B cell (primary cell): ENCODE data around the gene HPGD. TPM values are rescaled to one million over a fixed set of nuclear protein-coding genes. Genes with fewer than 3 reads are reported as not detected.

Experiments used
- ATAC-seq: fragments of 200-7000 bp; cut with Tn5 transposase; one replicate; pipeline ENCODE4 v1.10.0; 2021; ENCODE audit warnings: low read depth, mild to moderate bottlenecking, moderate number of reproducible peaks, moderate library complexity
- CTCF ChIA-PET: fragments of 350-600 bp; sonication (Branson Sonifier 250); formaldehyde crosslinking; loops from one replicate; lab custom pipeline; 2021; ENCODE audit warnings: antibody characterized with exemption, inconsistent platforms; lab: Charles Lee
- POLR2A ChIA-PET: fragments of 350-600 bp; sonication (Branson Sonifier 250); formaldehyde crosslinking; loops from one replicate; lab custom pipeline; 2021; ENCODE audit warnings: antibody characterized with exemption; lab: Charles Lee
- DNase-seq: peaks from one replicate; pipeline ENCODE4 v3.0.0; 2013
- H2AFZ ChIP-seq: 2 replicates; pipeline ENCODE4 v1.6.1; 2012; ENCODE audit warnings: mild to moderate bottlenecking, low read depth, low read length; ENCODE audit not compliant: insufficient read depth, poor library complexity, severe bottlenecking
- H3K27ac ChIP-seq, 2 donors: 1 replicate in 1 of 2; 2 replicates in 1 of 2; pipeline ENCODE4 v1.5.1; 2012 to 2013; ENCODE audit warnings: low read length in 2 of 2, mild to moderate bottlenecking in 2 of 2, moderate library complexity in 1 of 2
- H3K27me3 ChIP-seq, 4 experiments: fragments of 200-600 bp in 1 of 4; sonication (generic) in 1 of 4; replicated peaks in 1 of 4; 1 replicate in 2 of 4; 2 replicates in 2 of 4; pipeline versions ENCODE4 v1.6.1 to v1.7.0; 2013 to 2016; ENCODE audit warnings: low read length in 3 of 4, mild to moderate bottlenecking in 2 of 4, mixed read lengths in 1 of 4, moderate library complexity in 1 of 4; ENCODE audit not compliant: insufficient read depth in 4 of 4, control insufficient read depth in 3 of 4; ENCODE audit errors: control extremely low read depth in 1 of 4
- H3K36me3 ChIP-seq, 2 experiments: replicated peaks in 1 of 2; 1 replicate in 1 of 2; 2 replicates in 1 of 2; pipeline versions ENCODE4 v1.6.1 to v1.7.1; 2013; ENCODE audit warnings: low read length in 1 of 2; ENCODE audit not compliant: insufficient read depth in 2 of 2, control insufficient read depth in 1 of 2; ENCODE audit errors: control extremely low read depth in 1 of 2, extremely low read depth in 1 of 2
- H3K4me1 ChIP-seq, 2 donors: fragments of 200-600 bp in 1 of 2; sonication (generic) in 1 of 2; 1 replicate in 1 of 2; 2 replicates in 1 of 2; pipeline versions ENCODE4 v1.5.1 to v1.6.1; 2013 to 2017; ENCODE audit warnings: low read length in 2 of 2; ENCODE audit not compliant: control insufficient read depth in 2 of 2, insufficient read depth in 2 of 2
- H3K4me2 ChIP-seq: replicated peaks from 2 replicates; pipeline ENCODE3; 2012; ENCODE audit warnings: mild to moderate bottlenecking, low read depth, low read length; ENCODE audit not compliant: poor library complexity, severe bottlenecking
- H3K4me3 ChIP-seq, 5 experiments: fragments of 200-600 bp in 1 of 5; sonication (generic) in 1 of 5; 1 replicate in 3 of 5; 2 replicates in 2 of 5; pipeline versions ENCODE4 v1.5.1 to v1.7.0; 2011 to 2016; ENCODE audit warnings: low read length in 4 of 5, mild to moderate bottlenecking in 4 of 5, low read depth in 2 of 5, control low read depth in 1 of 5, moderate library complexity in 1 of 5; ENCODE audit not compliant: insufficient read depth in 1 of 5; ENCODE audit errors: control extremely low read depth in 1 of 5, extremely low read depth in 1 of 5
- H3K79me2 ChIP-seq: fragments of 200-600 bp; sonication (generic); one replicate; pipeline ENCODE4 v1.6.0; 2016; ENCODE audit warnings: low read length; ENCODE audit not compliant: control insufficient read depth, insufficient read depth
- H3K9ac ChIP-seq: fragments of 200-600 bp; sonication (generic); 2 replicates; pipeline ENCODE4 v1.6.1; 2017; ENCODE audit warnings: mild to moderate bottlenecking, low read length, moderate library complexity
- H3K9me3 ChIP-seq, 3 donors: one replicate each; pipeline versions ENCODE4 v1.6.1 to v1.7.1; 2013; ENCODE audit warnings: low read length in 2 of 3; ENCODE audit not compliant: control insufficient read depth in 2 of 3, insufficient read depth in 1 of 3; ENCODE audit errors: control extremely low read depth in 1 of 3
- H4K20me1 ChIP-seq: 2 replicates; pipeline ENCODE4 v1.6.0; 2012; ENCODE audit warnings: mild to moderate bottlenecking, low read length; ENCODE audit not compliant: insufficient read depth, control insufficient read depth, poor library complexity, severe bottlenecking
- H3K27ac Mint-ChIP-seq: one replicate; pipeline ENCODE4 v1.8.0; 2021; ENCODE audit warnings: mixed read lengths
- H3K27me3 Mint-ChIP-seq: one replicate; pipeline ENCODE4 v1.8.0; 2021; ENCODE audit warnings: mixed read lengths
- H3K4me1 Mint-ChIP-seq: one replicate; pipeline ENCODE4 v1.8.0; 2021; ENCODE audit warnings: mixed read lengths
- H3K4me3 Mint-ChIP-seq: one replicate; pipeline ENCODE4 v1.8.0; 2021; ENCODE audit warnings: mixed read lengths
- H3K9me3 Mint-ChIP-seq: one replicate; pipeline ENCODE4 v1.8.0; 2022; ENCODE audit warnings: mixed read lengths; ENCODE audit not compliant: insufficient read depth
- CTCF ChIP-seq: fragments of 200-600 bp; IDR thresholded peaks from one replicate; pipeline ENCODE4 v1.8.0; 2022; ENCODE audit warnings: antibody characterized with exemption, mild to moderate bottlenecking
- EZH2 ChIP-seq: IDR thresholded peaks from 2 replicates; pipeline ENCODE4 v1.6.1; 2012; ENCODE audit warnings: borderline replicate concordance, low read depth, mild to moderate bottlenecking, moderate library complexity, low read length; ENCODE audit not compliant: insufficient read depth, poor library complexity, severe bottlenecking
- WGBS: methylation state at CpG from one replicate; pipeline ENCODE4 v1.1.5; 2013; ENCODE audit warnings: missing lambda C conversion rate; ENCODE audit not compliant: insufficient coverage; 5-methylcytosine and 5-hydroxymethylcytosine counted together
- intact Hi-C: fragments of 100-400 bp; cut with micrococcal nuclease; formaldehyde crosslinking; loops from one replicate; pipeline ENCODE4 v1.10.0; 2022
- polyA plus RNA-seq: library from polyadenylated mRNA; depleted of rRNA; stranded (reverse); fragments of >200 nt; gene quantifications from 2 replicates; pipeline ENCODE4 v1.2.3, GENCODE V29; 2012
- total RNA-seq, 2 donors: library from RNA; stranded (reverse); fragments of 120-200 nt in 1 of 2; gene quantifications; 1 replicate in 1 of 2; 2 replicates in 1 of 2; pipeline versions ENCODE4 v1.2.3 to v1.2.4, GENCODE V29; 2013 to 2022

HPGD gene
- total and polyA plus RNA-seq, 2 donors (not counting 1 experiment from before 2014, with no cell fraction given), result 0.67 TPM; not detected in 1

- peaks cover 0 to 1% (median 0%) of the 10 kb centered on the region in 3 donors for H3K9me3 ChIP-seq
- H3K9ac ChIP-seq, result no peak overlapping the region
- Mint-ChIP-seq H3K27me3 (no peaks in the 10 kb centered on the region), H3K4me3 (no peak overlapping the region), H3K9me3 (peaks cover 2% of the 10 kb centered on the region), H3K27ac (no peak overlapping the region), H3K4me1 (no peaks in the 10 kb centered on the region)
- no peak for ATAC-seq
- POLR2A ChIA-PET, result no interaction called here
- H4K20me1 ChIP-seq, result no peaks in the 10 kb centered on the region
- intact Hi-C loops, result no loop called here
- no peak overlapping the region for H3K4me2 ChIP-seq
- CTCF ChIA-PET, result no interaction called here
- H3K4me1 ChIP-seq, result no peaks in the 10 kb centered on the region
- no peaks in the 10 kb centered on the region for H3K36me3 ChIP-seq
- WGBS, result no CpG with 5 or more reads among the region's 2 CpGs
- TF ChIP-seq EZH2, result no peak
- H3K79me2 ChIP-seq, result no peaks in the 10 kb centered on the region
- no peaks in the 10 kb centered on the region for H3K27me3 ChIP-seq
- no peak for DNase-seq
- no peak overlapping the region for H3K27ac ChIP-seq
- H3K4me3 ChIP-seq, result no peak overlapping the region
- no peak overlapping the region for H2AFZ ChIP-seq
Measured at GRCh38 chr4:174553031-174553430, 30.7 kb upstream of the HPGD start.

GRCh38 chr4:174550541-174550940, 28.3 kb upstream of the HPGD start:
- Mint-ChIP-seq H3K9me3 (peaks cover 4% of the 10 kb centered on the region), H3K27me3 (no peaks in the 10 kb centered on the region), H3K4me3 (no peak overlapping the region), H3K27ac (no peak overlapping the region), H3K4me1 (no peaks in the 10 kb centered on the region)
- no peaks in the 10 kb centered on the region for H3K27me3 ChIP-seq
- H3K4me1 ChIP-seq, result no peaks in the 10 kb centered on the region
- TF ChIP-seq CTCF (no peak), EZH2 (no peak)
- no peak overlapping the region for H3K4me3 ChIP-seq
- intact Hi-C loops, result no loop called here
- H3K79me2 ChIP-seq, result no peaks in the 10 kb centered on the region
- H3K9me3 ChIP-seq, result peaks cover 0 to 6% (median 1%) of the 10 kb centered on the region in 3 donors
- ChIA-PET CTCF (no interaction called here), POLR2A (no interaction called here)
- no peaks in the 10 kb centered on the region for H3K36me3 ChIP-seq
- H2AFZ ChIP-seq, result no peak overlapping the region
- no peaks in the 10 kb centered on the region for H4K20me1 ChIP-seq
- DNase-seq (no peak), ATAC-seq (no peak)
- H3K9ac ChIP-seq, result no peak overlapping the region
- no peak overlapping the region for H3K27ac ChIP-seq
- no peak overlapping the region for H3K4me2 ChIP-seq
